Measurements from ENCODE around the gene MYO5C. TPM values are rescaled to one million over a fixed set of nuclear protein-coding genes. Genes with fewer than 3 reads are reported as not detected.
A peak's percentile ranks its signal among the peaks of the same experiment; 100 is the strongest.

Gene MYO5C
- total and polyA plus RNA-seq, 2 donors (not counting 3 experiments of a cell fraction or from before 2014, with no cell fraction given) = 7.5 to 19.4 TPM

DNA sequence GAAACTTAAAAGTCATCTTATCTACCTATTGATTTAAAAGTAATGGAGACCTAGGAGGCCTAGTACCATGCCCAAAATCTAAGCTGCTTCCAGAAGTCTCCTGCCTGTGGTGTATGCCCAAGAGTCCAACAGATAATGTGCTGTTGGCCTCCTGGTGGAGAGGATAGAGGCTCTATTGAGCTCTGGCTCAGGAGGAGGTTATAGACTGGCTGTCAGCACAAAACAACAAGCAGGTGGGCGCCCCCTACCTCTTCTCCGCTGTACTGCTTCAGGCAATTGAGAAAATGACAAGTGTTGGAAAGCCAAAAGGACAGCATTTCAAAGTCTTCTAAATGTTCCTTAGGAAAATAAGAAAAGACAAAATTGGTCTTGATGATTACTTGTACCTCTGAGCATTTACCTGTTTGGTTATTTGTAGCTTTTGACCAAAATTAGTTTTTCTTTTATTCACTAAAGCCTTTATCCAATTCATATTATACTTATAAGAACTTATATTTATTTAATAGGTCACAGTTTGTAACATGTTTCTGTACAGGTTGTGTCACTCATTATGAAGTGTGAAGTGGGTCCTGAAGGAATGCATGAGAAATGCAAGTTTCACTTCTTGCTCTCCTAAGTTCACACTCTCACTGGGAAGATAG, 87.2 kb downstream of the MYO5C start:
- Histone ChIP-seq H3K36me3 (ENCODE audit: control insufficient read depth in 2 of 2, extremely low read depth in 1 of 2, insufficient read depth in 2 of 2, low read length in 2 of 2) (peaks cover 0 to 17% of the 10 kb centered on the region in 2 experiments), H2AFZ (ENCODE audit: low read depth, low read length) (peak overlapping the region; percentile 58), H3K27ac (ENCODE audit: insufficient read depth, low read depth, low read length) (no peak overlapping the region), H3K4me2 (ENCODE audit: insufficient read depth, low read length) (peak overlapping the region; percentile 18), H3K4me3 (replicated peaks in 1 of 3; ENCODE audit: insufficient read depth in 1 of 3, low read depth in 1 of 3, low read length in 3 of 3) (no peak overlapping the region), H3K9me1 (replicated peaks; ENCODE audit: control insufficient read depth, extremely low read depth, insufficient read depth, low read length) (no peaks in the 10 kb centered on the region), H3K9me3 (replicated peaks; ENCODE audit: control insufficient read depth, insufficient read depth, low read length) (no peaks in the 10 kb centered on the region), H3K79me2 (ENCODE audit: control insufficient read depth, insufficient read depth, low read length) (no peaks in the 10 kb centered on the region), H3K9ac (replicated peaks; ENCODE audit: extremely low read depth, insufficient read depth, low read length) (no peak overlapping the region), H3K27me3 (ENCODE audit: control insufficient read depth in 2 of 2, insufficient read depth in 2 of 2, low read length in 2 of 2) (no peaks in the 10 kb centered on the region), H4K20me1 (replicated peaks; ENCODE audit: control insufficient read depth, extremely low read depth, insufficient read depth, low read length) (no peaks in the 10 kb centered on the region), H3K4me1 (ENCODE audit: control insufficient read depth, extremely low read depth, insufficient read depth, low read length) (peaks cover 17% of the 10 kb centered on the region)
- DNase-seq (ENCODE audit: low read depth, low spot score) (peak; percentile 73), FAIRE-seq (peak; percentile 84)
- intact Hi-C loops (cut with micrococcal nuclease) = loop anchor here (1.0 to 2.0 kb wide), 4 partner anchors 25 to 226 kb away; no protein-coding TSS in a partner anchor
- dilution Hi-C loops (cut with MboI; ENCODE audit: extremely low pct_ligation_motif_present, low sequenced_read_pairs) = no loop called here
- CTCF ChIA-PET = interaction anchor here (0.5 to 4.2 kb wide), 43 partner anchors 9 to 426 kb away, joined by 3 to 39 read pairs (median 4); partner anchors contain the start of gene LEO1
- TF ChIP-seq, protein P1, sequence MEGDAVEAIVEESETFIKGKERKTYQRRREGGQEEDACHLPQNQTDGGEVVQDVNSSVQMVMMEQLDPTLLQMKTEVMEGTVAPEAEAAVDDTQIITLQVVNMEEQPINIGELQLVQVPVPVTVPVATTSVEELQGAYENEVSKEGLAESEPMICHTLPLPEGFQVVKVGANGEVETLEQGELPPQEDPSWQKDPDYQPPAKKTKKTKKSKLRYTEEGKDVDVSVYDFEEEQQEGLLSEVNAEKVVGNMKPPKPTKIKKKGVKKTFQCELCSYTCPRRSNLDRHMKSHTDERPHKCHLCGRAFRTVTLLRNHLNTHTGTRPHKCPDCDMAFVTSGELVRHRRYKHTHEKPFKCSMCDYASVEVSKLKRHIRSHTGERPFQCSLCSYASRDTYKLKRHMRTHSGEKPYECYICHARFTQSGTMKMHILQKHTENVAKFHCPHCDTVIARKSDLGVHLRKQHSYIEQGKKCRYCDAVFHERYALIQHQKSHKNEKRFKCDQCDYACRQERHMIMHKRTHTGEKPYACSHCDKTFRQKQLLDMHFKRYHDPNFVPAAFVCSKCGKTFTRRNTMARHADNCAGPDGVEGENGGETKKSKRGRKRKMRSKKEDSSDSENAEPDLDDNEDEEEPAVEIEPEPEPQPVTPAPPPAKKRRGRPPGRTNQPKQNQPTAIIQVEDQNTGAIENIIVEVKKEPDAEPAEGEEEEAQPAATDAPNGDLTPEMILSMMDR (IDR thresholded peaks at IDR 0.05; ENCODE audit: extremely low read depth in 1 of 2, insufficient read depth in 1 of 2, low read depth in 1 of 2, low read length in 2 of 2) = peak; percentile 71 to 86
- TF ChIP-seq MYC (IDR thresholded peaks at IDR 0.05; ENCODE audit: low read depth, low read length) = no peak
- POLR2A ChIA-PET = no interaction called here
- BruUV-seq (replicated peaks) = no TSS peak

DNA sequence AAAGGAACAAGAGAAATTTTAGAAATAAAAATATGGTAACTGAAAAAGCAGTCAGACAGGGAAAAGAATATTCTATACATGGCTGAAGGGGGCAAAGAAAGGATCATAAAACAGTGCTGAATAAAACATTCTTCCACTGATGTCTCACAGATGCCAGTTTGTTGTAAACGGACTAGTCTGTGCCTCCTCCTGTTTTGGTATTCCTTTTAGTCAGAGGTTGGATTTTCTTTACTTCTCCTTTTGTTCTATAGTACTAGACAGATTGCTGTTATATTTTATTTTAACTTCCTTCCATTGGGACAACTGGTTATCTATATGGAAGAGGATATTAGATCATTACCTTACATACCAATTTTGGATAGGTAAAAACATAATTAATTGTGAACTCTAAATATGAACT, 88.4 kb downstream of the MYO5C start:
- dilution Hi-C loops (cut with MboI; ENCODE audit: extremely low pct_ligation_motif_present, low sequenced_read_pairs) = no loop called here

More for the DNA sequence above, 88.4 kb downstream of the MYO5C start:
- intact Hi-C loops (cut with micrococcal nuclease) = no loop called here
- no peak overlapping the region for H3K9ac ChIP-seq (replicated peaks; ENCODE audit: extremely low read depth, insufficient read depth, low read length)
- peaks cover 17% of the 10 kb centered on the region for H3K4me1 ChIP-seq (ENCODE audit: control insufficient read depth, extremely low read depth, insufficient read depth, low read length)
- peaks cover 0 to 10% of the 10 kb centered on the region in 2 experiments for H3K36me3 ChIP-seq (ENCODE audit: control insufficient read depth in 2 of 2, extremely low read depth in 1 of 2, insufficient read depth in 2 of 2, low read length in 2 of 2)
- FAIRE-seq (no peak), DNase-seq (ENCODE audit: low read depth, low spot score) (no peak)
- H3K4me2 ChIP-seq (ENCODE audit: insufficient read depth, low read length) = no peak overlapping the region
- no peaks in the 10 kb centered on the region for H3K79me2 ChIP-seq (ENCODE audit: control insufficient read depth, insufficient read depth, low read length)
- no peaks in the 10 kb centered on the region for H4K20me1 ChIP-seq (replicated peaks; ENCODE audit: control insufficient read depth, extremely low read depth, insufficient read depth, low read length)
- TF ChIP-seq MAX (IDR thresholded peaks at IDR 0.05; ENCODE audit: insufficient read depth, insufficient read length) (no peak), POLR2A (IDR thresholded peaks at IDR 0.05; ENCODE audit: low read depth, low read length) (no peak), MYC (IDR thresholded peaks at IDR 0.05; ENCODE audit: low read depth, low read length) (no peak), FOS (IDR thresholded peaks at IDR 0.05; ENCODE audit: borderline replicate concordance, insufficient read depth, low read length) (no peak), JUN (IDR thresholded peaks at IDR 0.05; ENCODE audit: borderline replicate concordance, insufficient read depth, insufficient read length, low read depth) (no peak), POLR2AphosphoS5 (IDR thresholded peaks at IDR 0.05; ENCODE audit: insufficient read depth, low read depth, low read length) (no peak), EZH2 (IDR thresholded peaks at IDR 0.05; ENCODE audit: borderline replicate concordance, low read depth, low read length, severe bottlenecking) (no peak), GATA2 (IDR thresholded peaks at IDR 0.05; ENCODE audit: insufficient read depth, insufficient read length, low read depth, low read length) (no peak)
- TF ChIP-seq, protein P1 (IDR thresholded peaks at IDR 0.05; ENCODE audit: extremely low read depth in 1 of 2, insufficient read depth in 1 of 2, low read depth in 1 of 2, low read length in 2 of 2) = no peak
- no peak overlapping the region for H3K4me3 ChIP-seq (replicated peaks in 1 of 3; ENCODE audit: insufficient read depth in 1 of 3, low read depth in 1 of 3, low read length in 3 of 3)
- TSS peak; percentile 55 for BruUV-seq (replicated peaks)
- H3K9me3 ChIP-seq (replicated peaks; ENCODE audit: control insufficient read depth, insufficient read depth, low read length) = no peaks in the 10 kb centered on the region
- ChIA-PET CTCF (interaction anchor here (1.0 to 4.2 kb wide), 5 partner anchors 24 to 318 kb away, joined by 3 to 39 read pairs (median 6); no protein-coding TSS in a partner anchor), POLR2A (no interaction called here)
- H3K27me3 ChIP-seq (ENCODE audit: control insufficient read depth in 2 of 2, insufficient read depth in 2 of 2, low read length in 2 of 2) = no peaks in the 10 kb centered on the region
- no peak overlapping the region for H3K27ac ChIP-seq (ENCODE audit: insufficient read depth, low read depth, low read length)
- H2AFZ ChIP-seq (ENCODE audit: low read depth, low read length) = peak overlapping the region; percentile 33
- no peaks in the 10 kb centered on the region for H3K9me1 ChIP-seq (replicated peaks; ENCODE audit: control insufficient read depth, extremely low read depth, insufficient read depth, low read length)
